GM19099 (cell line): ENCODE results near the gene ARHGEF10L.

Experiments used
- POLR2A ChIP-seq: IDR thresholded peaks from 3 replicates; pipeline ENCODE4 v1.6.1; 2011; ENCODE audit warnings: low read depth; ENCODE audit not compliant: insufficient read length; ENCODE audit errors: extremely low read depth

The ARHGEF10L gene

DNA sequence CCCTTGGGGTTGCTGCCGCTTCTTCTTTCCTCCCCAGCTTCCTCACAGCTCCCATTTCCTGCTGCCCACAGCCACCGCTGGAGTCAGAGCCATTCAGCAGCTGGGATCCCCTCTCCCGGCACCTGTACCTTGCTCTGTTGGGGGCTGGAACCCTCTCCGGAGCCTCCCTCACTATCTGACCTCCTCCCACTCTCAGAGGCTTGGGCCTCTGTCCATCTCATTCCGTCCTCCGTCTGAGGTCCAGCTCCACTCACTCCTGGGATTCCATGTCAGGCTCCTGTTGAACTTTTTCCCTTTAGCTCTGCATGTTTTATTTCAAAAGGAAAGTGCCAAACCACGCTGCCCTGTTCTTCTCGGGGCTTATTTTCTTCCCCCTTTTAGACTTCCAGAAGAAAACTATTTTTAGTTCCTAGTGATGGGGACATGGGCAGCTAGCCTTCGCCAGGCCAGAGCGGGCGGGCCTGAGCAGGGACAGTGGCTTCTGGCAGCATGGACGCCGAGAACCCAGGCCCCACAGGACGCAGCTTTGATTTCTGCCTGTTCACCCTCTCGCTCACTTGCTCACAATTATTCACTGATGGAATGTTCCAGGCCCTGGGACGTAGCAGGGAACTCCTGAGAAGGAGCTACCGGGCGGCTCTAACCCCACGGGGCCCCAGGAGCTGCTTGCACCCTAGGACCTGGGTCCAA lies 79.2 kb downstream of the ARHGEF10L start:
- no peak for TF ChIP-seq POLR2A

DNA sequence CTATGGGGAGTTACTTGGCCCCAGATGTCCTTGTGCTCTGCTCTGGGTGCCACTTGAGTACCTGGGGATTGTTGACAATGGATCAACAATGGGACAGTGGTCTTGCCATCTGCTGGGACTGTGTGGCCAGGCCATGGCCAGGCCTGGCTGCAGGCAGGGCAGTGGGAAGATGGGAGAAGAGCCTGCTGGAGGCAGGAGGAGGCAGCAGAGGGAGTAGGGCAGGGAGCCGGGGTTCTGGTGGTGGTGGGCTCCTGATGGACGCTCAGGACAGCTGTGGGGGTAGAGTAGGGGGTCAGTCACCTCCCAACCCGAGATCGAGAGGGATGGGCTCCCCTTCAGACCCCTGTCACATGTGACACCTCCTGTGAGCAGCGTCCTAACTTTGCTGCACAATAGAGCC lies 81.0 kb downstream of the ARHGEF10L start:
- TF ChIP-seq POLR2A: no peak

DNA sequence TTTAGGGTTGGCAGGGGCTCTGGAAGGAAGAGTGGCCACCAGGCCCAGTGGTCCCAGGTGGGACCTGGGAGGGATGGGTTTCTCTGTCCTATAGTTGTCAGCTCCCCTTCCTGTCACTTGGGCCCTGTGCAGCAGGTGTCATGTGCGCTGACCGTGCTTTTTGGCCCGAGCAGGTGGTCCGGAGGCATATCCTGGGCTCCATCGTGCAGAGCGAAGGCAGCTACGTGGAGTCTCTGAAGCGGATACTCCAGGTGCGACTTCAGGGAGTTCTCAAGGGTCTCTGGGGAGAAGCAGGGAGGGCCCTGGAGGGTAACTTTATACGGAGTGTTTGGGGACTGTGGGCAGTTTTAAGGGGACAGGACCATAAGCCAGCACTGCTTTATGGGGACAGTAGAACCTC lies 82.2 kb downstream of the ARHGEF10L start:
- TF ChIP-seq POLR2A: no peak

DNA sequence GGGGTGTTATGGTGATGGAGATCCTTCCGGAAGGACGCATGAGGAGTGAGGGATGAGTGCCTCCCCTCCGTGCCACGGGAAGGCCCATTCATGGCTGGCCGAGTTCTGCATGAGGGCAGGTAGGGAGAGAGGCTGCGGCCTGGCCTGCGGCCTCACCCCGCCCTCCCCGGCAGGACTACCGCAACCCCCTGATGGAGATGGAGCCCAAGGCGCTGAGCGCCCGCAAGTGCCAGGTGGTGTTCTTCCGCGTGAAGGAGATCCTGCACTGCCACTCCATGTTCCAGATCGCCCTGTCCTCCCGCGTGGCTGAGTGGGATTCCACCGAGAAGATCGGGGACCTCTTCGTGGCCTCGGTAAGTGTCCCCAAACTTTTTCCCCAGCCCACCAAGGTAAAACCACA lies 83.3 kb downstream of the ARHGEF10L start:
- no peak for TF ChIP-seq POLR2A

DNA sequence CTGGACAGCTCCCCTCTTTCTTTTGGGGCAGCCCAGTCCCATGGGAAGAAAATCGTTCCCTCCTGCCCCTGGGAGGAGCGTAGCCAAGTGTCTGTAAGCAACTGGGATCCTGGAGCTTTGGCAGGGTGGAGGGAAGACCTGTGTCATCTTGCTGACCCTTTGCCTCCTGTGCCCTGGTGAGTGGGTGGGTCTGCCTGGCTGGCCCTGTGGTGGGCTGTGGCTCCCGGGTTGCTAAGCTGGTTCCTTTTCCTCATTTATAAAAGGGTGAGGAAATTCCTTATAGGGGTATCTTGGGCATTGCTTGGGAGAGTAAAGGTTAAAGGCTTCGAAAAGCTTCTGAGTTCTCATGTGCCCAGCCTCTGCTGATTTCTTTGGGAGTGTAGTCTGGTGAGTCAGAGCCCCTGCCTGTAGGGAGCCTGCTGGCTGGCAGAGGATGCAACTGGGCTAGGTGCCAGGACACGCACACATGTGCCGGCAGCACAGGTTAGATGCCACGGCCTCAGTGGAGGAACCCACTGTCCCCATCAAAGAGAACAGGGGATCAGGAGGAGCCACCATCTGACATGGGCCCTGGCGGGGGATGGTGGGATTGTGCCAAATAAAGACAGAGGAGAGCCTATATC lies 85.2 kb downstream of the ARHGEF10L start:
- TF ChIP-seq POLR2A: no peak

DNA sequence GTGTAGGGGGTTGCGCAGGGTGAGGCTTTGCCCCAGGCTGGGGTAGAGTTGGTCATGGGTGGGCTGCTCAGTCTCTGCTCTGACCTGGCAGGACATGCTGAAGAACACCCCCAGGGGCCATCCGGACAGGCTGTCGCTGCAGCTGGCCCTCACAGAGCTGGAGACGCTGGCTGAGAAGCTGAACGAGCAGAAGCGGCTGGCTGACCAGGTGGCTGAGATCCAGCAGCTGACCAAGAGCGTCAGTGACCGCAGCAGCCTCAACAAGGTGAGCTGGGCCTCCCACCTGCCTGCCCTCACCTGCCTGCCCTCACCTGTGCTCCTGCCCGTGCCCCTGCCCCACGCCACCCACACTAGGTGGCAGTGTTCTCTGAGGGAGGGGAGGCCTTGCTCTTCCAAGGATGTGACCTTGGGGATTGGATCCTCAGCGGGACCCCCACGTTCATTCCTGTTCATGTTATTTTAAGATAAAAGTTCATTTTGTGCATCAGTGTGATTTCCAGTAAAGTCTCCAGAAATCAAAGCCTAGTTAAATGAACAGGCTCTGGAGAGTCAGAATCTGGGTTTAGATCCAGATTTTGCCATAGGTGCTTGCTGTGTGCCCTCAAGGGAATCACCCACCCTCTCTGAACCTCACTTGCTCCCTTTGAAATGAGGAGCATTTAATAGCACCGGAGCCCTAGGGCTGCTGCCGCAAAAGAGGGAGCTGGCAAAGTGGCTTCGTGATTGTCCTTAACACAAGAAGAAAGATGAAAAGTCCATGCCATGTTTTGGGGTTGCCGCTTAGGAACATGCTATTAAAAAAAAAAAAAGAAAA lies 87.9 kb downstream of the ARHGEF10L start:
- TF ChIP-seq POLR2A: no peak

DNA sequence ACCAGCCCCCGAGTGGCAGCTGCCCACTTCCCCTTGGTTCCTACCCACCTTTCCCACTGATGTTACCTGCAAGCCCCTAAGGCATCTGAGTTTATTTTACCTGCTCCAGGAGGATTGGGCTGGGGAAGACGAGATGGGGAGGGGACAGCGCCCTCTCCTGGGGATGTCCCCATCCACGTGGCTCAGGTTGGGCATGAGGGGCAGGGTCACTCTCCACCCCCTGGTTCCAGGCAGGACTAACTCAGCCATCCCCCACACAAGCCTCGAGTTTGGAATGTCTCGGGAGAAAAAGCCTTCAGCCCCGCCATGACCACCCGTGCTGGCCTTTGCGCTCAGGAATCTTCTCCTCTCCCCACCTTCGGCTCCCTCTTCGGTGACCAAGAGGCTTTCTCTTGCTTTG lies 90.0 kb downstream of the ARHGEF10L start:
- no peak for TF ChIP-seq POLR2A

DNA sequence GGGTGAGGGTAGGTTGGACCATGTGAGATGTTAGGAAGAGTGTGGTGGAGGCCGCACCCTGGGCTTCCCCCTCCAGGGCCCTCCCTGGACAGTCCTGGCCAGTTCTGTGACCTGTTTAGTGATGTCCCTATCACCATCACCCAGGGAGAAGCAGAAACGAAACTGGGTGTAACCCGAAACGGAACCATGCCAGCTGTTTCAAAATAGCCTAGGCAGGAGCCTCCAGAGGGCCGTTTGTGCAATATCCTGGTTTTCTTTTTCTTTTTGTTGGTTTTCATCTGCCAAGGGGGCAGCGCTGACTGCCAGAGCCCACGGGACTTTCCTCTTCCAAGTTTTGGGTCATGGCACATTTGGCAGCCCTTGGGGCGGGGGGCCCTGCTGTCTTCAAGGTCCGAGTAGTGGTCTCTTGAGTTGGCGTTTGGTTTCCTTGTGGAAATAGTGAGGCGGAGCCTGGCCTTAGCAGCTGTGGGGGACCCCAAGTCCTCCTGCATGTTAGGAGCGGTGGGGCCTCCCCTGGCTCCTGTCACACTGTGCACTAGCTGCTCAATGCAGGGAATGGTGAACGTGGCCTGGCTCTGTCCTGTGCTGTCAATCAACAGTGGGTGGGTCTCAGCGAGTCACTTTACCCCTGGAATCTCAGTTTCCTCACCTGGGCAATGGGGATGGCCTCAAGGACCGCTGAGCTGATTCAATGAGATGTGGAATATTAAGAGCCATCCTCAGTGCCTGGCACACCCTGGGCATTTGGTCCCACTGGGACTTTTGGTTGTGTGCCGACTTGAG lies 90.7 kb downstream of the ARHGEF10L start:
- no peak for TF ChIP-seq POLR2A

DNA sequence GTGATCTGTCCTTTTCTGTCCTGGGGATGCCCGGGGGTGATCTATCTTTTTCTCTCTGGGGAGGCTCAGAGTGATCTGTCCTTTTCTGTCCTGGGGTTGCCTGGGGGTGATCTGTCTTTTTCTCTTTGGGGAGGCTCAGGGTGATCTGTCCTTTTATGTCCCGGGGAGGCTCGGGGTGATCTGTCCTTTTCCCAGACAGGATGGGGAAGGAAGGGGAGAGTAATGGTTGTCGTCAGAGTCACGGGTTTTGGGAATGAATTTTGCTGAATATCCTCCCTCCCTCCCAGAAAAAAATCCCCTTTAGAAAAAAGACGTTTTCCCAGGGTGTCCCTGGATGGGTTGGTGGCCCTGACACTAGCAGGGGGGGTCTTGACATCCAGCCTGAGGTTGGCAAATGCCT lies 91.5 kb downstream of the ARHGEF10L start:
- TF ChIP-seq POLR2A: no peak

DNA sequence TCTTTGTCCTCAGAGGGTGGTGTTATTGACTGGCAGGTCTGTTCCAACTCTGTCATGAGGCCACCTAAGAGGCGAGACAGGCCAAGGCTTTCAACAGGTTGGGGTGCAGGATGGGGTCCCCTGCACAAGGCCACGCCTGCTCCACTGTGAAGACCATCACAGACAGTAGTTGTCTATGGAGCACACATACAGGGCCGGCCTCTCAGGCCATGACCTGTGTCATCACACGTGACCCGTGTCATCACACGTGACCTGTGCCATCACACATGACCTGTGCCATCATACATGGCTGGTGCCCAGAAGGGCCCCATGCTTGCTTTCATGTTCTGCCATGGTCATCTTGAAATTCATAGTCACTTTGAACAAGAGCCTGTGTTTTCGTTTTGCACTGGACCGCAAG lies 91.9 kb downstream of the ARHGEF10L start:
- TF ChIP-seq POLR2A: no peak

DNA sequence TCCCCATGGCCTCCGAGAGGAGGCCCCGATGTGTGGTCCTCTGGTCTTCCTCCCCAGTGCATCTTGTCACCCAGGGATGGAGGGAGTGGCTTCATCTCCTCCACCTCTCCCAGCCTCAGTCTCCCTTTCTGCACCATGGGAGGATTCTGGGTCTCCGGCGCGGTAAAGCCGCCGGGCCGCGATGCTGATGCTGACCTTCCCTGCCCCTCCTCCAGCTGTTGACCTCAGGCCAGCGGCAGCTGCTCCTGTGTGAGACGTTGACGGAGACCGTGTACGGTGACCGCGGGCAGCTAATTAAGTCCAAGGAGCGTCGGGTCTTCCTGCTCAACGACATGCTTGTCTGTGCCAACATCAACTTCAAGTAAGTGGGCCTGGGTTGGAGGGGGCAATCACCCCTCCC lies 92.6 kb downstream of the ARHGEF10L start:
- no peak for TF ChIP-seq POLR2A

DNA sequence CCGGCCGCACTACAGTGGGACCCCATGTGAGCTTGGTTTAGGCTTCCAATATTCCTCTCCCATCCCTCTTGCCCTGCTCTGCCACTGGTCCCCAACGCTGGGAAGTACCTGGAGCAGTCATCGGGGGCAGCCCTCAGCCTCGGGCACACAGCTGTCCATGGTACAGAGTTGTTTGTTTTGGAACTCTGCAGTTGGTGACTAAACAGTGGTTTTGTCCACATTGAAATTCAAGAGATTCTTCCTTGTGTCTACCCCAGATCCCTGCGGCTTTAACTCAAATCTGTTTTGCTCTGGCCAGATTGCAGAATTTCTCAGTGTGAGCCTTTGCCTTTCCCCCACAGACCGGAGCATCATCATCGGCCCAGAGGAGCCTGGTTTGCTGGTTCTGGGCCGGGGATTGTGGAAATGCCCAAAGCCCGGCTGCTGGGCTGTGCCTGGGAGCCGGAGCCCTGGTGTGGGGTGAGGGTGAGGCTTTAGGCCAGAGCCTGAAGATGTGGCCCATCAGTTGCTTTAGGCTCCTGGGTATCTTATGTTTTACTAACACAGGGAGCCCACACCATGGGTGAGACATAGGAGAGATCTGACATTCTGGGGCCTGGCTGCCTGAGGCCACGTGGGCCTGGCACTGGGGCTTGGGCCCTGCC lies 93.2 kb downstream of the ARHGEF10L start:
- no peak for TF ChIP-seq POLR2A

DNA sequence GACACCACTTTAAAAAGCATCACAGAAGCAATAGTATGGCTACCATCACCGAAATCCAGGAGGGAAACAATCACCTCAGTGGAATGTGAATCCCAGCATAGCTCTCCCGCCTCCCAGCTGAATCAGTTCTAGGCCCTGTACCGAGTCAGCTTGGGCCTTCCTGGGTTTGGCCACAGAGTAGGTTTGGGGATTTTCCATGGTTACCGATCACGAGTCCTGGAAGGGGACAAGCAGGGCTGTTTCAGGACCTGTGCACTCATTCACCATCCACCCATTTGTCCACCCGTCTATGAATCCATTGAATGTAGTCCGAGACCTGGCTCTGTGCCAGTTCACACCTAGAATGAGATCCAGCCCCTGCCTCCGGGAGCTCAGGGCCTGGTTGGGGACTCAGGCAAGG lies 94.2 kb downstream of the ARHGEF10L start:
- TF ChIP-seq POLR2A: no peak

DNA sequence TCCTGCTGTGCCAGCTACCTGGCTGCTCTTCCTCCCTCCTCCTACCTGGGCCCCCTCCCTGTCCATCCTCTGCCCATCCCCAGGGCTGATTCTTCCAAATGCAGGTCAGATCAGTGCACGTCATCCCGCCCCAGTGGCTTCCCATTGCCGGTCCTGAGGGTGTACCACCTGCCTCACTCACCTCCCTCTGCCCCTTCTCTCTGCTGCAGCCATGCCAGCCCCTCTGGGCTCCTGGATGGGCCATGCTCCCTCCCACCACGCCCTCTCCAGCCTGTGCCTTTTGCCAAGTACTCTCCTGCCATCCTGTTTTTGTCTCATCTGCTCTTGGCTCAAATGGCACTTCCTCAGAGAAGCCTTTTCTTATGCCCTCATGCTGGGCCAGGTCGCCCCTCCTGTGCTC lies 95.8 kb downstream of the ARHGEF10L start:
- TF ChIP-seq POLR2A: no peak

DNA sequence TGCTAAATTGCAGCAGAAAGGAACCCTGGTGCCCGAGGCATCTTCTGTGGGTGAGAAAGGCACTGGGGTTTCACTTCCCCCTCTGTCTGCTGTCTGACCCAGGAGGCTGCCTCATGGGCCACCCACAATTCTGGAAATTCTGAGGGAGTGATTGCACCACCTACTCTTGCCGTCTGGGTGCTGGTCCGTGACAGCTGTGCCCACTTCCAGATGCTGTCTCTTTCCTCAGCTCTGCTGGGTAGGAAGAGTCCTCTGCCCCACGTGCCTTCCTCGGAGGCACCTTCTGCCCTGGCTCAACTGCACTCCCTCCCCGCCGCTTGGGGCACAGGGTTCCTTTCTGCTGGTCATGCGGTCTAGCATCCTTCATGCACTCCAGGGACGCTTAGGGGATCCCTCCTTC lies 96.3 kb downstream of the ARHGEF10L start:
- TF ChIP-seq POLR2A: no peak
